AG09319 (cell line): Measurements from ENCODE around the gene LGALS3BP.

Source experiments
- DNase-seq: peaks from one replicate; pipeline ENCODE4 v3.0.0-alpha.2; 2010; ENCODE audit warnings: low read depth; ENCODE audit errors: extremely low read depth
- CTCF ChIP-seq: IDR thresholded peaks from 2 replicates; pipeline ENCODE4 v1.5.1; 2011; ENCODE audit warnings: low read depth, mild to moderate bottlenecking, inconsistent platforms, low read length, moderate library complexity

LGALS3BP gene

GRCh38 chr17:78999056-78999768, 19.5 kb upstream of the LGALS3BP start:
- no peak for DNase-seq

GRCh38 chr17:78998311-78999055, 18.8 kb upstream of the LGALS3BP start:
- DNase-seq = no peak
- TF ChIP-seq CTCF = no peak

More at GRCh38 chr17:78999056-78999768, 19.5 kb upstream of the LGALS3BP start:
- no peak for TF ChIP-seq CTCF

- no peak for DNase-seq
- TF ChIP-seq CTCF = no peak
Measured at GRCh38 chr17:78997881-78998280, 18.2 kb upstream of the LGALS3BP start.

- DNase-seq = no peak
- TF ChIP-seq CTCF = no peak
Measured at GRCh38 chr17:78997231-78997741, 17.6 kb upstream of the LGALS3BP start.

- no peak for TF ChIP-seq CTCF
- DNase-seq = no peak
Measured at GRCh38 chr17:78996781-78997201, 17.1 kb upstream of the LGALS3BP start.

GRCh38 chr17:78995761-78996451, 16.2 kb upstream of the LGALS3BP start:
- no peak for DNase-seq
- no peak for TF ChIP-seq CTCF
